GM23248 (cell line): ENCODE measurements around the gene ZPBP2.

Experiments
- EZH2 ChIP-seq: fragments of 200-600 bp; sonication (generic); IDR thresholded peaks from 2 replicates; pipeline ENCODE4 v1.6.1; 2018; ENCODE audit warnings: antibody characterized with exemption, mild to moderate bottlenecking; ENCODE audit not compliant: insufficient read depth, poor library complexity, severe bottlenecking
- EZH2phosphoT487 ChIP-seq: fragments of 200-600 bp; sonication (generic); IDR thresholded peaks from 2 replicates; pipeline ENCODE4 v1.6.1; 2018; ENCODE audit warnings: antibody characterized with exemption, moderate library complexity, mild to moderate bottlenecking, low read depth; ENCODE audit not compliant: insufficient read depth

- TF ChIP-seq EZH2 (no peak), EZH2phosphoT487 (no peak)
Measured at GRCh38 chr17:39867880-39868553, at the start of gene ZPBP2.
